NK-92 (cell line): ENCODE results near the gene MPHOSPH9.

Experiments used
- DNase-seq: peaks from one replicate; lab custom pipeline; 2025; ENCODE audit not compliant: unreplicated experiment; lab: John Stamatoyannopoulos, UW

Gene MPHOSPH9

GRCh38 chr12:123106640-123107359 lies 126.1 kb downstream of the MPHOSPH9 start:
- DNase-seq = no peak

GRCh38 chr12:123105211-123105826 lies 127.6 kb downstream of the MPHOSPH9 start:
- no peak for DNase-seq

GRCh38 chr12:123104809-123105208 lies 128.1 kb downstream of the MPHOSPH9 start:
- DNase-seq = no peak
